GM23248 (cell line): ENCODE results near the gene MTCH1. TPM values are rescaled to one million over a fixed set of nuclear protein-coding genes. Genes with fewer than 3 reads are reported as not detected.

Experiments
- DNase-seq: peaks from one replicate; pipeline ENCODE4 v3.0.0-alpha.2; 2015
- H2AFZ ChIP-seq: fragments of 200-600 bp; sonication (generic); 2 replicates; pipeline ENCODE4 v1.6.1; 2016; ENCODE audit warnings: antibody characterized with exemption
- H3F3A ChIP-seq: fragments of 200-600 bp; sonication (generic); 2 replicates; pipeline ENCODE4 v1.6.1; 2016; ENCODE audit warnings: mild to moderate bottlenecking, antibody characterized with exemption, mixed run types; ENCODE audit not compliant: insufficient read depth
- H3K27ac ChIP-seq: fragments of 200-600 bp; sonication (generic); 2 replicates; pipeline ENCODE4 v1.5.1; 2016; ENCODE audit warnings: mild to moderate bottlenecking
- H3K27me3 ChIP-seq: fragments of 200-600 bp; sonication (generic); replicated peaks from 2 replicates; pipeline ENCODE4 v1.6.1; 2016; ENCODE audit warnings: mild to moderate bottlenecking; ENCODE audit not compliant: insufficient read depth
- H3K36me3 ChIP-seq: fragments of 200-600 bp; sonication (generic); 2 replicates; pipeline ENCODE4 v1.6.1; 2016; ENCODE audit warnings: low read depth, mild to moderate bottlenecking
- H3K4me1 ChIP-seq: fragments of 200-600 bp; sonication (generic); 2 replicates; pipeline ENCODE4 v1.6.1; 2016; ENCODE audit warnings: mild to moderate bottlenecking; ENCODE audit not compliant: insufficient read depth
- H3K4me2 ChIP-seq: fragments of 200-600 bp; sonication (generic); one replicate; pipeline ENCODE4 v1.6.1; 2016; ENCODE audit warnings: mild to moderate bottlenecking; ENCODE audit not compliant: unreplicated experiment
- H3K4me3 ChIP-seq: fragments of 200-600 bp; sonication (generic); 2 replicates; pipeline ENCODE4 v1.5.1; 2016; ENCODE audit warnings: mild to moderate bottlenecking
- H3K79me2 ChIP-seq: fragments of 200-600 bp; sonication (generic); 2 replicates; pipeline ENCODE4 v1.6.1; 2016; ENCODE audit warnings: mild to moderate bottlenecking; ENCODE audit not compliant: insufficient read depth
- H3K9ac ChIP-seq: fragments of 200-600 bp; sonication (generic); 2 replicates; pipeline ENCODE4 v1.6.1; 2016; ENCODE audit warnings: mild to moderate bottlenecking
- H3K9me2 ChIP-seq: fragments of 200-600 bp; sonication (generic); 2 replicates; pipeline ENCODE4 v1.6.1; 2016; ENCODE audit warnings: mixed run types, mild to moderate bottlenecking, moderate library complexity; ENCODE audit not compliant: insufficient read depth
- H3K9me3 ChIP-seq: fragments of 200-600 bp; sonication (generic); one replicate; pipeline ENCODE4 v1.6.1; 2017; ENCODE audit warnings: low read depth
- H4K20me1 ChIP-seq: fragments of 200-600 bp; sonication (generic); 2 replicates; pipeline ENCODE4 v1.6.0; 2016; ENCODE audit not compliant: insufficient read depth
- EZH2 ChIP-seq: fragments of 200-600 bp; sonication (generic); IDR thresholded peaks from 2 replicates; pipeline ENCODE4 v1.6.1; 2018; ENCODE audit warnings: antibody characterized with exemption, mild to moderate bottlenecking; ENCODE audit not compliant: insufficient read depth, poor library complexity, severe bottlenecking
- EZH2phosphoT487 ChIP-seq: fragments of 200-600 bp; sonication (generic); IDR thresholded peaks from 2 replicates; pipeline ENCODE4 v1.6.1; 2018; ENCODE audit warnings: antibody characterized with exemption, moderate library complexity, mild to moderate bottlenecking, low read depth; ENCODE audit not compliant: insufficient read depth
- WGBS, 2 experiments: methylation state at CpG; one replicate each; pipeline ENCODE4 v1.1.6; 2015 to 2017; ENCODE audit warnings: low lambda C conversion rate in 2 of 2, low coverage in 1 of 2; ENCODE audit errors: missing lambda C conversion rate in 2 of 2; 5-methylcytosine and 5-hydroxymethylcytosine counted together
- in situ Hi-C: fragments of 300-500 bp; cut with MboI; formaldehyde crosslinking; loops from 2 replicates; pipeline ENCODE4 v1.15.0; 2020
- polyA plus RNA-seq: library from polyadenylated mRNA; unstranded; fragments of >200 nt; fragmentation: Nextera tagmentation; extraction: Ambion mirVana; gene quantifications from 2 replicates; pipeline ENCODE4 v1.2.1, GENCODE V29; 2016
- total RNA-seq: library from RNA; depleted of rRNA; stranded (reverse); fragments of >200 nt; shearing (Covaris generic); gene quantifications from 2 replicates; pipeline ENCODE4 v1.2.3, GENCODE V29; 2014

Gene MTCH1
- total and polyA plus RNA-seq, 2 experiments from 2014 or later = 370 to 473 TPM

DNA sequence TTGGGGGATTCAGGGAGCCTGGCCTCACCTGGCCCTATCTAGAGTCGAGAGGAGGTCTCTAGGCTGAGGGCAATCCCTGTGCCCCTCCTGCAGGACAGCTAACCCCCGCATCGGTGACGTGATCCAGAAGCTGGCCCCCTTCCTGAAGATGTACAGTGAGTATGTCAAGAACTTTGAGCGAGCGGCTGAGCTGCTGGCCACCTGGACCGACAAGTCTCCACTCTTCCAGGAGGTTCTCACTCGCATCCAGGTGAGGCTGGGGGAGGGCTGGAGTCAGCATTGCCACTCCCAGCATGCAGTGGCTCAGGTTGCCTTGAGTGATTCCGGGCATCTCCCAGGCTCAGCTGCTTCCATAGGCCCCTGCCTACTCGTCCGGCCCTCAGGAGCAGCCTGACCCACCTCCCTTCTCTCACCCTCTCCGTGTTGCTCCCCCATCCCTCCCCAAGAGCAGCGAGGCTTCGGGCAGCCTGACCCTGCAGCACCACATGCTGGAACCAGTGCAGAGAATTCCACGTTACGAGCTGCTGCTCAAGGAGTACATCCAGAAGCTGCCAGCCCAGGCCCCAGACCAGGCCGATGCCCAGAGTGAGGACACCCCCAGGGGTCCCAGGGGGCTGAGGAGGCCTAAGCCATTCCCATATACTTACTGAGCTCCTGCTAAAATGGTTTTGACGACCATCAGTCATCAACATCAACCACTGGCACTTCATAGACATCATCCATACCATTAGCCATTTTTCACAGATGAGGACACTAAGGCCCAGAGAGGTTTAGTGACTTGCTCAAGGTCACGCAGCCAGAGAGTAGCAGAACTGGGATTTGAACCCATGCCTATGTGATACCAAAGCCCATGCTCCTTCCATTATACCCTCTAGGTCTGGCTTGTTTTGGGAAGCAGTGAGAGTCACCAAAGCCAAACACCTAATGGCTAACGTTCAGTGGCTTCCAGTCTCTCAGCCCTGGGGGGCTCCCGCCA lies 27.8 kb upstream of the MTCH1 start:
- Histone ChIP-seq H4K20me1 (no peaks in the 10 kb centered on the region), H3K9me3 (no peaks in the 10 kb centered on the region), H3K4me1 (no peaks in the 10 kb centered on the region; the same call in 1 of the 2 replicates), H2AFZ (no peak overlapping the region), H3K9ac (no peak overlapping the region), H3K27me3 (no peaks in the 10 kb centered on the region), H3K36me3 (no peaks in the 10 kb centered on the region), H3K4me3 (no peak overlapping the region), H3K79me2 (no peaks in the 10 kb centered on the region), H3K9me2 (no peaks in the 10 kb centered on the region), H3F3A (no peaks in the 10 kb centered on the region), H3K4me2 (no peak overlapping the region), H3K27ac (no peak overlapping the region)
- 74 to 80% methylated on average over 21 of the region's 21 CpGs for WGBS, 2 experiments
- TF ChIP-seq EZH2 (no peak), EZH2phosphoT487 (no peak)
- DNase-seq = no peak
- in situ Hi-C loops = no loop called here

DNA sequence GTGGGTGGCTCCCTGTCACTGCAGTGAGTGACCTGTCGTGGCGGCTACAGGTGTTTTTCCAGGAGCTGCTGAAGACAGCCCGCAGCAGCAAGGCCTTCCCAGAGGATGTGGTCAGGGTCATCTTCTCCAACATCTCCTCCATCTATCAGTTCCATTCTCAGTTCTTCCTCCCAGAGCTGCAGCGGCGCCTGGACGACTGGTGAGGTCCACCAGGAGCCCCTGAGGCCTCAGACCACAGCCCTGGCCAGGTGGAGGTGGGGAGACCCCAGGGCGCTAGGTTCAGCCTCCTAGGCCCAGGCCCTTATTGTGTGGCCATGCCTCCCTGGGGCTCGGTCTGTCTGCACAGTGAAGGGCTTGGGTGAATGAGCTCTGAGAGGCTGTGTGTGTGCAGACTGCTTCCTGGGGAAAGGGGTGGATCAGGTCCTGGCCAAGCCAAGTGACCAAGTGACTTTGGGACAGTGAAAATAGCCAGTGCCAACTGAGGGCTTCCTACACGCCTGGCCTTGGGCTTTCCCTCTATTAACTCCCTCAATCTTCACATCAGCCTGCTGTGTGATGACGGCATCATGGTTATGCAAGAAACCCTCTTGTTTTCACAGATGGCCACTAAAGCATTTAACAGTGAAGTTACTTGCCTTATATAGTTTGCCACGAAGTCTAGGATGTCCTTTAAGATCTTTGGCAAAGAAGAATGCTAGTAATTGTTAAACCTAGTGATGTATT lies 25.8 kb upstream of the MTCH1 start:
- Histone ChIP-seq H3K4me2 (no peak overlapping the region), H3K27ac (no peak overlapping the region), H3K9me3 (no peaks in the 10 kb centered on the region), H3F3A (no peaks in the 10 kb centered on the region), H3K9me2 (no peaks in the 10 kb centered on the region), H4K20me1 (no peaks in the 10 kb centered on the region), H3K4me3 (no peak overlapping the region), H2AFZ (no peak overlapping the region), H3K9ac (no peak overlapping the region), H3K27me3 (no peaks in the 10 kb centered on the region), H3K4me1 (0 out of 2 replicates have a peak, but pooled peaks cover 6% of the 10 kb centered on the region), H3K36me3 (no peaks in the 10 kb centered on the region), H3K79me2 (no peaks in the 10 kb centered on the region)
- TF ChIP-seq EZH2 = no peak
- TF ChIP-seq EZH2phosphoT487 = no peak
- in situ Hi-C loops = no loop called here
- 75 to 80% methylated on average over 10 to 11 of the region's 11 CpGs for WGBS, 2 experiments
- peak; percentile 53 for DNase-seq

DNA sequence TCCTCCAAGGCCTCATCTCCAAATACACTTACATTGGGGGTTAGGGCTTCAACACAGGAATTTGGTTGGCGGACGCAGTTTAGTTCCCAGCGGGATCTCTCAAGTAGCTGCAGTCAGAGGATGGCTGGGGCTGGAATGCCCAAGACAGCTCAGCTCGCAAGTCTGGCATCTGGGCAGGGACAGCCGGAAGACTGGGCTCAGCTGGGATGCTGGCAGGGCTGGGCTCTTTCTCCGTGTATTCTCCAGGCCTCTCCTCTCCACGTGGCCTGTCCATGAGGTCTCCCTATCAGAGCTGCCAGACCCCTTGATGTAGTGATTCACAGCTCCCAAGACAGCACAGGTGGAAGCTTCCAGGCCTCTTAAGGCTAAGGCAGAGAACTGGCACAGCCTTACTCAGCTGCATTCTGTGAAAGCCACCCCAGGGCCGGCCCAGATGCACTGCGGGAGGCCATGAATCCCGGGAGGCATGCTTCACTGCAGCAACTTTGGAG lies 24.5 kb upstream of the MTCH1 start:
- 0 out of 2 replicates have a peak, but pooled peaks cover 7% of the 10 kb centered on the region for H3K4me1 ChIP-seq
- in situ Hi-C loops = no loop called here
- no peaks in the 10 kb centered on the region for H3F3A ChIP-seq

More for the DNA sequence above, 24.5 kb upstream of the MTCH1 start:
- Histone ChIP-seq H3K27me3 (no peaks in the 10 kb centered on the region), H3K79me2 (no peaks in the 10 kb centered on the region), H2AFZ (no peak overlapping the region), H4K20me1 (no peaks in the 10 kb centered on the region), H3K36me3 (no peaks in the 10 kb centered on the region), H3K9ac (no peak overlapping the region), H3K9me3 (no peaks in the 10 kb centered on the region), H3K27ac (no peak overlapping the region), H3K4me2 (no peak overlapping the region), H3K4me3 (no peak overlapping the region), H3K9me2 (no peaks in the 10 kb centered on the region)
- no peak for DNase-seq
- WGBS, 2 experiments = 75 to 82% methylated on average over 10 of the region's 10 CpGs
- TF ChIP-seq EZH2phosphoT487 = no peak
- TF ChIP-seq EZH2 = no peak
